WTC11 (cell line): ENCODE measurements around the gene HSF2BP. TPM values are rescaled to one million over a fixed set of nuclear protein-coding genes. Genes with fewer than 3 reads are reported as not detected.

Experiments
- ATAC-seq: fragments of 200-7000 bp; cut with Tn5 transposase; 2 replicates; pipeline ENCODE4 v1.10.0; 2021; ENCODE audit warnings: mild to moderate bottlenecking, moderate library complexity
- CTCF ChIA-PET: fragments of 300-600 bp; sonication (Branson Sonifier 250); formaldehyde crosslinking; loops from one replicate; lab custom pipeline; 2021; ENCODE audit warnings: antibody characterized with exemption; lab: Charles Lee
- POLR2A ChIA-PET: fragments of 350-600 bp; sonication (Branson Sonifier 250); formaldehyde crosslinking; loops from one replicate; lab custom pipeline; 2021; ENCODE audit warnings: antibody characterized with exemption; lab: Charles Lee
- DNase-seq: peaks from one replicate; pipeline ENCODE4 v3.0.0; 2021; ENCODE audit warnings: low spot score
- H3K27ac Mint-ChIP-seq: 2 replicates; pipeline ENCODE4 v1.8.0; 2021; ENCODE audit warnings: mixed read lengths
- H3K27me3 Mint-ChIP-seq: 2 replicates; pipeline ENCODE4 v1.8.0; 2021; ENCODE audit warnings: low read depth, mild to moderate bottlenecking, moderate library complexity, mixed read lengths
- H3K36me3 Mint-ChIP-seq: 2 replicates; pipeline ENCODE4 v1.8.0; 2021; ENCODE audit warnings: mixed read lengths
- H3K4me1 Mint-ChIP-seq: 2 replicates; pipeline ENCODE4 v1.8.0; 2022; ENCODE audit warnings: mixed read lengths
- H3K4me3 Mint-ChIP-seq: 2 replicates; pipeline ENCODE4 v1.8.0; 2021; ENCODE audit warnings: mild to moderate bottlenecking, moderate library complexity, mixed read lengths
- H3K9me3 Mint-ChIP-seq: 2 replicates; pipeline ENCODE4 v1.8.0; 2021; ENCODE audit warnings: mixed read lengths
- CREM ChIP-seq: sonication (generic); formaldehyde crosslinking; IDR thresholded peaks from 2 replicates; pipeline ENCODE4 v1.8.1; 2022; ENCODE audit warnings: mild to moderate bottlenecking, missing genetic modification reagents, moderate library complexity
- ELF4 ChIP-seq: sonication (generic); formaldehyde crosslinking; IDR thresholded peaks from 2 replicates; pipeline ENCODE4 v1.8.1; 2022; ENCODE audit warnings: low read depth, mild to moderate bottlenecking, moderate library complexity, missing genetic modification reagents
- FOXJ3 ChIP-seq: sonication (generic); formaldehyde crosslinking; IDR thresholded peaks from 2 replicates; pipeline ENCODE4 v1.9.0; 2021; ENCODE audit warnings: missing genetic modification reagents, mild to moderate bottlenecking, borderline replicate concordance
- FOXK1 ChIP-seq: sonication (generic); formaldehyde crosslinking; IDR thresholded peaks from 2 replicates; pipeline ENCODE4 v1.8.0; 2022; ENCODE audit warnings: mild to moderate bottlenecking, moderate library complexity, missing genetic modification reagents
- GABPB1 ChIP-seq: sonication (generic); formaldehyde crosslinking; IDR thresholded peaks from 2 replicates; pipeline ENCODE4 v1.8.1; 2023; ENCODE audit warnings: mild to moderate bottlenecking, missing genetic modification reagents
- IRF2 ChIP-seq: sonication (generic); formaldehyde crosslinking; IDR thresholded peaks from 2 replicates; pipeline ENCODE4 v1.8.0; 2022; ENCODE audit warnings: low read depth, missing genetic modification reagents, borderline replicate concordance
- JAZF1 ChIP-seq: fragments of 250-450 bp; sonication (Bioruptor Pico); IDR thresholded peaks from 2 replicates; pipeline ENCODE4 v1.9.0; 2021; ENCODE audit warnings: moderate library complexity, mild to moderate bottlenecking, inconsistent platforms
- MXD4 ChIP-seq: fragments of 250-450 bp; sonication (Bioruptor Pico); IDR thresholded peaks from 2 replicates; pipeline ENCODE4 v1.8.0; 2021; ENCODE audit warnings: mild to moderate bottlenecking, moderate library complexity, borderline replicate concordance
- MYBL2 ChIP-seq: sonication (generic); formaldehyde crosslinking; IDR thresholded peaks from 2 replicates; pipeline ENCODE4 v1.8.1; 2023; ENCODE audit warnings: mild to moderate bottlenecking, moderate library complexity, missing genetic modification reagents
- TEAD1 ChIP-seq: sonication (generic); formaldehyde crosslinking; IDR thresholded peaks from 2 replicates; pipeline ENCODE4 v1.8.0; 2022; ENCODE audit warnings: mild to moderate bottlenecking, missing genetic modification reagents
- TP53 ChIP-seq: sonication (generic); formaldehyde crosslinking; IDR thresholded peaks from 2 replicates; pipeline ENCODE4 v1.8.1; 2023; ENCODE audit warnings: mild to moderate bottlenecking, missing genetic modification reagents
- ZNF423 ChIP-seq: fragments of 250-450 bp; sonication (Bioruptor Pico); IDR thresholded peaks from 2 replicates; pipeline ENCODE4 v2.1.2; 2022; ENCODE audit warnings: mild to moderate bottlenecking, moderate library complexity
- total RNA-seq: library from RNA; stranded (reverse); gene quantifications from 3 replicates; pipeline ENCODE4 v1.2.3, GENCODE V29; 2021
- TF ChIP-seq, protein P1 (sequence below): fragments of 250-450 bp; sonication (Bioruptor Pico); conservative IDR thresholded peaks from 2 replicates; pipeline ENCODE4 v1.9.0; 2021; ENCODE audit warnings: mild to moderate bottlenecking
- TF ChIP-seq, protein P2 (sequence below): sonication (generic); formaldehyde crosslinking; IDR thresholded peaks from 2 replicates; pipeline ENCODE4 v1.8.0; 2022; ENCODE audit warnings: mild to moderate bottlenecking, missing genetic modification reagents
- TF ChIP-seq, protein P3 (sequence below): sonication (generic); formaldehyde crosslinking; IDR thresholded peaks from 2 replicates; pipeline ENCODE4 v1.8.1; 2023; ENCODE audit warnings: mild to moderate bottlenecking, missing genetic modification reagents, moderate library complexity
- TF ChIP-seq, protein P4 (sequence below): sonication (generic); formaldehyde crosslinking; IDR thresholded peaks from 2 replicates; pipeline ENCODE4 v1.8.1; 2023; ENCODE audit warnings: mild to moderate bottlenecking, missing genetic modification reagents, borderline replicate concordance
- TF ChIP-seq, protein P5 (sequence below): sonication (generic); formaldehyde crosslinking; IDR thresholded peaks from 2 replicates; pipeline ENCODE4 v1.8.0; 2022; ENCODE audit warnings: mild to moderate bottlenecking, missing genetic modification reagents
- TF ChIP-seq, protein P6 (sequence below): fragments of 250-450 bp; sonication (Bioruptor Pico); IDR thresholded peaks from 2 replicates; pipeline ENCODE4 v2.1.2; 2022; ENCODE audit warnings: mild to moderate bottlenecking, moderate library complexity
- TF ChIP-seq, protein P7 (sequence below): fragments of 250-450 bp; sonication (Bioruptor Pico); IDR thresholded peaks from 2 replicates; pipeline ENCODE4 v1.9.0; 2021; ENCODE audit warnings: moderate library complexity, mild to moderate bottlenecking, inconsistent platforms, borderline replicate concordance
- TF ChIP-seq, protein P8 (sequence below): sonication (generic); formaldehyde crosslinking; IDR thresholded peaks from 2 replicates; pipeline ENCODE4 v1.8.0; 2022; ENCODE audit warnings: missing genetic modification reagents

The HSF2BP gene
- total RNA-seq, 1 experiment from 2014 or later: 1.1 TPM

DNA sequence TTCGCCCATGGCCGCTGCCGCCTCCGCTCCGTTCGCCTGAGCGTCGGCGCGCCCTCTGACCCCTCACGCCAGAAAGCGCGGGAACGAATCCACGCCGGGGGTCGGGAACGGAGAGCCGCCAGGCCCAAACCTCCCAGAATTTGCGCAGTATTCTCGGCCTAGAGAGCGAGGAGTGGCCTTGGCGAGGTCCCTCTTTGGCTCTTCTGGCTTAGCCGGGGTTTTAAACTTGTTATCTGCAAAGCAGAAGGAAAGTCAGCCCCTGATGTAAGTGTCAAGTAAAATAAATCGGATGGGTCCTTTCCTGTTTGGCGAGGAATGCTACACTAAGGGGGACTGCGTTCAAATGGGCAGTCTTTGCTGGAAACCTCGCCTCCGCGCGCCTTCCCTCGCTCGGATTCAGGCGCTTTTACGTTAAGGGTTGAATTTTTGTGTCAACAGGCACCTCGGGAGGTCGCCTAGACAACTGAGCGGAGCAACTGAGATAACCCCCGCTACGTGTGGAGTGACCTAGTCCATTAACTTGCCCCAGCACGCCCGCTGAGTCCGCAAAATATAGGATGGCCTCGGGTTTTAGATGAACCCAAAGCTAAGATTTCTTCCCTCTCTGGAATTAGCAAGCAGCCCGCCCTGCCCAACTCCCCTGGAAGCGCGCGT is 1.1 kb downstream of the HSF2BP start:
- no peak for DNase-seq
- H3K9me3 Mint-ChIP-seq: no peaks in the 10 kb centered on the region
- H3K4me1 Mint-ChIP-seq: peaks cover 21% of the 10 kb centered on the region
- ChIA-PET POLR2A (no interaction called here), CTCF (no interaction called here)
- ATAC-seq: no peak
- peaks cover 8% of the 10 kb centered on the region; the same call in 1 of the 2 replicates for H3K27me3 Mint-ChIP-seq
- TF ChIP-seq TEAD1 (CRISPR knock-in tag) (no peak), FOXJ3 (no peak), MYBL2 (CRISPR knock-in tag) (no peak), JAZF1 (CRISPR knock-in tag) (no peak), ZNF423 (CRISPR knock-in tag) (no peak), FOXK1 (CRISPR knock-in tag) (no peak), CREM (CRISPR knock-in tag) (no peak), GABPB1 (CRISPR knock-in tag) (no peak), IRF2 (CRISPR knock-in tag) (no peak), TP53 (no peak), ELF4 (CRISPR knock-in tag) (no peak), MXD4 (CRISPR knock-in tag) (no peak)
- TF ChIP-seq, protein P1, sequence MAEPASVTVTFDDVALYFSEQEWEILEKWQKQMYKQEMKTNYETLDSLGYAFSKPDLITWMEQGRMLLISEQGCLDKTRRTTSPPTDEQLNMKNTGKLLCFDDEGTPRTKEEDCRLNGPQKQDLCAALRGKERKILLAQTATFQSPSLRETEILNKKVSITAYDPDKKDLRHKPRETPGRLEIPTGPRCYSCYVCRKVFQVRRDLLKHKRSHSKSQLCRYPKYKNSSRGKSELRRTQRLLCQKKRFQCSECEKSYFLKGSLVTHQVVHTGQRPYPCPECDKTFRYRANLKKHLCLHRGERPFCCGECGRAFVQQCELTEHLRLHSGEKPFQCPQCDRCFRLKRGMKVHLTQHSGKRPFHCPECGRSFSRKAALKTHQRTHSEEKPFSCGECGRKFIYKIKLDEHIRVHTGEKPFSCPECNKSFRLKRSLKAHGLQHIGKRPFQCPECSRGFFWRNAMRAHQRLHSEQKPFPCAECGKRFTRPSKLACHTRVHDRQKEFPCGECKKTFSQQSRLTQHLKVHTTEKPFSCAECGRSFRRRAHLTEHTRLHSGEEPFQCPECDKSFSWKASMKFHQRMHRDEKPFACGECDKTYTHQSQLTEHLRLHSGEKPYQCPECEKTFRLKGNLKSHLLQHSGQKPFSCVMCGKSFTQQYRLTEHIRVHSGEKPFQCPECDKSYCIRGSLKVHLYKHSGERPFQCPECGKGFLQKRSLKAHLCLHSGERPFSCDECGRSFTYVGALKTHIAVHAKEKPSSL (CRISPR knock-in tag): no peak
- TF ChIP-seq, protein P2, sequence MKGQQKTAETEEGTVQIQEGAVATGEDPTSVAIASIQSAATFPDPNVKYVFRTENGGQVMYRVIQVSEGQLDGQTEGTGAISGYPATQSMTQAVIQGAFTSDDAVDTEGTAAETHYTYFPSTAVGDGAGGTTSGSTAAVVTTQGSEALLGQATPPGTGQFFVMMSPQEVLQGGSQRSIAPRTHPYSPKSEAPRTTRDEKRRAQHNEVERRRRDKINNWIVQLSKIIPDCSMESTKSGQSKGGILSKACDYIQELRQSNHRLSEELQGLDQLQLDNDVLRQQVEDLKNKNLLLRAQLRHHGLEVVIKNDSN (CRISPR knock-in tag): no peak
- TF ChIP-seq, protein P3, sequence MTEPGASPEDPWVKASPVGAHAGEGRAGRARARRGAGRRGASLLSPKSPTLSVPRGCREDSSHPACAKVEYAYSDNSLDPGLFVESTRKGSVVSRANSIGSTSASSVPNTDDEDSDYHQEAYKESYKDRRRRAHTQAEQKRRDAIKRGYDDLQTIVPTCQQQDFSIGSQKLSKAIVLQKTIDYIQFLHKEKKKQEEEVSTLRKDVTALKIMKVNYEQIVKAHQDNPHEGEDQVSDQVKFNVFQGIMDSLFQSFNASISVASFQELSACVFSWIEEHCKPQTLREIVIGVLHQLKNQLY: no peak
- TF ChIP-seq, protein P4, sequence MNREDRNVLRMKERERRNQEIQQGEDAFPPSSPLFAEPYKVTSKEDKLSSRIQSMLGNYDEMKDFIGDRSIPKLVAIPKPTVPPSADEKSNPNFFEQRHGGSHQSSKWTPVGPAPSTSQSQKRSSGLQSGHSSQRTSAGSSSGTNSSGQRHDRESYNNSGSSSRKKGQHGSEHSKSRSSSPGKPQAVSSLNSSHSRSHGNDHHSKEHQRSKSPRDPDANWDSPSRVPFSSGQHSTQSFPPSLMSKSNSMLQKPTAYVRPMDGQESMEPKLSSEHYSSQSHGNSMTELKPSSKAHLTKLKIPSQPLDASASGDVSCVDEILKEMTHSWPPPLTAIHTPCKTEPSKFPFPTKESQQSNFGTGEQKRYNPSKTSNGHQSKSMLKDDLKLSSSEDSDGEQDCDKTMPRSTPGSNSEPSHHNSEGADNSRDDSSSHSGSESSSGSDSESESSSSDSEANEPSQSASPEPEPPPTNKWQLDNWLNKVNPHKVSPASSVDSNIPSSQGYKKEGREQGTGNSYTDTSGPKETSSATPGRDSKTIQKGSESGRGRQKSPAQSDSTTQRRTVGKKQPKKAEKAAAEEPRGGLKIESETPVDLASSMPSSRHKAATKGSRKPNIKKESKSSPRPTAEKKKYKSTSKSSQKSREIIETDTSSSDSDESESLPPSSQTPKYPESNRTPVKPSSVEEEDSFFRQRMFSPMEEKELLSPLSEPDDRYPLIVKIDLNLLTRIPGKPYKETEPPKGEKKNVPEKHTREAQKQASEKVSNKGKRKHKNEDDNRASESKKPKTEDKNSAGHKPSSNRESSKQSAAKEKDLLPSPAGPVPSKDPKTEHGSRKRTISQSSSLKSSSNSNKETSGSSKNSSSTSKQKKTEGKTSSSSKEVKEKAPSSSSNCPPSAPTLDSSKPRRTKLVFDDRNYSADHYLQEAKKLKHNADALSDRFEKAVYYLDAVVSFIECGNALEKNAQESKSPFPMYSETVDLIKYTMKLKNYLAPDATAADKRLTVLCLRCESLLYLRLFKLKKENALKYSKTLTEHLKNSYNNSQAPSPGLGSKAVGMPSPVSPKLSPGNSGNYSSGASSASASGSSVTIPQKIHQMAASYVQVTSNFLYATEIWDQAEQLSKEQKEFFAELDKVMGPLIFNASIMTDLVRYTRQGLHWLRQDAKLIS (CRISPR knock-in tag): no peak
- TF ChIP-seq, protein P5, sequence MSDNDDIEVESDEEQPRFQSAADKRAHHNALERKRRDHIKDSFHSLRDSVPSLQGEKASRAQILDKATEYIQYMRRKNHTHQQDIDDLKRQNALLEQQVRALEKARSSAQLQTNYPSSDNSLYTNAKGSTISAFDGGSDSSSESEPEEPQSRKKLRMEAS (CRISPR knock-in tag): no peak
- TF ChIP-seq, protein P6, sequence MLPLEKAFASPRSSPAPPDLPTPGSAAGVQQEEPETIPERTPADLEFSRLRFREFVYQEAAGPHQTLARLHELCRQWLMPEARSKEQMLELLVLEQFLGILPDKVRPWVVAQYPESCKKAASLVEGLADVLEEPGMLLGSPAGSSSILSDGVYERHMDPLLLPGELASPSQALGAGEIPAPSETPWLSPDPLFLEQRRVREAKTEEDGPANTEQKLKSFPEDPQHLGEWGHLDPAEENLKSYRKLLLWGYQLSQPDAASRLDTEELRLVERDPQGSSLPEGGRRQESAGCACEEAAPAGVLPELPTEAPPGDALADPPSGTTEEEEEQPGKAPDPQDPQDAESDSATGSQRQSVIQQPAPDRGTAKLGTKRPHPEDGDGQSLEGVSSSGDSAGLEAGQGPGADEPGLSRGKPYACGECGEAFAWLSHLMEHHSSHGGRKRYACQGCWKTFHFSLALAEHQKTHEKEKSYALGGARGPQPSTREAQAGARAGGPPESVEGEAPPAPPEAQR (CRISPR knock-in tag): no peak
- TF ChIP-seq, protein P7, sequence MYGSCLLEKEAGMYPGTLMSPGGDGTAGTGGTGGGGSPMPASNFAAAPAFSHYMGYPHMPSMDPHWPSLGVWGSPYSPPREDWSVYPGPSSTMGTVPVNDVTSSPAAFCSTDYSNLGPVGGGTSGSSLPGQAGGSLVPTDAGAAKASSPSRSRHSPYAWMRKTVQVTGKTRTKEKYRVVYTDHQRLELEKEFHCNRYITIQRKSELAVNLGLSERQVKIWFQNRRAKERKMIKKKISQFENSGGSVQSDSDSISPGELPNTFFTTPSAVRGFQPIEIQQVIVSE (CRISPR knock-in tag): no peak
- TF ChIP-seq, protein P8, sequence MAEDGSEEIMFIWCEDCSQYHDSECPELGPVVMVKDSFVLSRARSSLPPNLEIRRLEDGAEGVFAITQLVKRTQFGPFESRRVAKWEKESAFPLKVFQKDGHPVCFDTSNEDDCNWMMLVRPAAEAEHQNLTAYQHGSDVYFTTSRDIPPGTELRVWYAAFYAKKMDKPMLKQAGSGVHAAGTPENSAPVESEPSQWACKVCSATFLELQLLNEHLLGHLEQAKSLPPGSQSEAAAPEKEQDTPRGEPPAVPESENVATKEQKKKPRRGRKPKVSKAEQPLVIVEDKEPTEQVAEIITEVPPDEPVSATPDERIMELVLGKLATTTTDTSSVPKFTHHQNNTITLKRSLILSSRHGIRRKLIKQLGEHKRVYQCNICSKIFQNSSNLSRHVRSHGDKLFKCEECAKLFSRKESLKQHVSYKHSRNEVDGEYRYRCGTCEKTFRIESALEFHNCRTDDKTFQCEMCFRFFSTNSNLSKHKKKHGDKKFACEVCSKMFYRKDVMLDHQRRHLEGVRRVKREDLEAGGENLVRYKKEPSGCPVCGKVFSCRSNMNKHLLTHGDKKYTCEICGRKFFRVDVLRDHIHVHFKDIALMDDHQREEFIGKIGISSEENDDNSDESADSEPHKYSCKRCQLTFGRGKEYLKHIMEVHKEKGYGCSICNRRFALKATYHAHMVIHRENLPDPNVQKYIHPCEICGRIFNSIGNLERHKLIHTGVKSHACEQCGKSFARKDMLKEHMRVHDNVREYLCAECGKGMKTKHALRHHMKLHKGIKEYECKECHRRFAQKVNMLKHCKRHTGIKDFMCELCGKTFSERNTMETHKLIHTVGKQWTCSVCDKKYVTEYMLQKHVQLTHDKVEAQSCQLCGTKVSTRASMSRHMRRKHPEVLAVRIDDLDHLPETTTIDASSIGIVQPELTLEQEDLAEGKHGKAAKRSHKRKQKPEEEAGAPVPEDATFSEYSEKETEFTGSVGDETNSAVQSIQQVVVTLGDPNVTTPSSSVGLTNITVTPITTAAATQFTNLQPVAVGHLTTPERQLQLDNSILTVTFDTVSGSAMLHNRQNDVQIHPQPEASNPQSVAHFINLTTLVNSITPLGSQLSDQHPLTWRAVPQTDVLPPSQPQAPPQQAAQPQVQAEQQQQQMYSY (CRISPR knock-in tag): no peak
- peaks cover 20% of the 10 kb centered on the region for H3K36me3 Mint-ChIP-seq
- H3K27ac Mint-ChIP-seq: no peak overlapping the region
- no peak overlapping the region for H3K4me3 Mint-ChIP-seq
